Retinal pigment epithelial cell (primary cell): Measurements from ENCODE around the gene PCNX1.

Experiments
- DNase-seq: peaks from one replicate; pipeline ENCODE4 v3.0.0-alpha.2; 2010; ENCODE audit warnings: low read depth
- H3K4me3 ChIP-seq: 2 replicates; pipeline ENCODE4 v1.5.1; 2011; ENCODE audit warnings: mild to moderate bottlenecking, low read length, control low read depth, moderate library complexity
- TF ChIP-seq, protein P1 (sequence below): conservative IDR thresholded peaks from 2 replicates; pipeline ENCODE4 v1.5.1; 2011; ENCODE audit warnings: low read depth, low read length, control low read depth, inconsistent platforms

The PCNX1 gene

DNA sequence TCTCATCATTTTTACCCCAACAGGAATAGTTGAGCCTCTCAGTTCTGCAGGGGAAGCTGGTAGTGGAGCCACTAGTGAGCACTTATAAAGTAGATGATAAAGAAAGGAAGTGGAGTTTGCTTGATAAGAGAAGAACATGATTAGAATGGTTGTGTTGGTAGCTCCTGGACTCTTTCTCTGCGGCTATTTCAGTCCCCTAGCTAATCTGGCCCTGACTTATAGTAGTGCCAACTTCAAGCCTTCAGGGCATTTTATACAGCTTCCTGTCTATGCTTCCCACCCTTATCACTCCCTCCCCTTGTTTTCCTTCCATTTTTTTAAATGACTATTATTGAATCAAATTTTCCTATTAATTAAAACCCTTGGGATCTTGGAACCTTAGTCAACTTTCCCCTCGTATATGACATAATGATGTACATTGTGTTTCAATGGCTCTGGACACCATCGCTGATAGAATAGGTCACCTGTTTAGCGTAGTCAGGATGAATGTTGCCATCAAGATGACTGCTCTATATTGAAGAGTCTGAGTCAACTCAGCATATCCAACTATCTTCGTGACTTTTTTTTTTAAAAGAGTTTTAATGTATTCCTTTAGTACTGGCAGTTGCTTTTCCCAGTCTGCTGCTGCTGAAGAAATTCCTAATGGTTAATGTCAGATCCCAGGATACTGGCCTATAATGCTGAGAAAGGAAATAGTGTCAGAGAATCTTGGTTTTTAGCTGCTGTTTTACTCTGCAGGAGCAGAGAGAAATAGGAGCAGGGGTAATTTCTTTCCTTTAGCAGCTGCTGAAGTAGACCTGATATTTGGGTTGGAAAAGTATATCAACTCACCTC is 16.2 kb upstream of the PCNX1 start:
- H3K4me3 ChIP-seq, result no peak overlapping the region
- TF ChIP-seq, protein P1, sequence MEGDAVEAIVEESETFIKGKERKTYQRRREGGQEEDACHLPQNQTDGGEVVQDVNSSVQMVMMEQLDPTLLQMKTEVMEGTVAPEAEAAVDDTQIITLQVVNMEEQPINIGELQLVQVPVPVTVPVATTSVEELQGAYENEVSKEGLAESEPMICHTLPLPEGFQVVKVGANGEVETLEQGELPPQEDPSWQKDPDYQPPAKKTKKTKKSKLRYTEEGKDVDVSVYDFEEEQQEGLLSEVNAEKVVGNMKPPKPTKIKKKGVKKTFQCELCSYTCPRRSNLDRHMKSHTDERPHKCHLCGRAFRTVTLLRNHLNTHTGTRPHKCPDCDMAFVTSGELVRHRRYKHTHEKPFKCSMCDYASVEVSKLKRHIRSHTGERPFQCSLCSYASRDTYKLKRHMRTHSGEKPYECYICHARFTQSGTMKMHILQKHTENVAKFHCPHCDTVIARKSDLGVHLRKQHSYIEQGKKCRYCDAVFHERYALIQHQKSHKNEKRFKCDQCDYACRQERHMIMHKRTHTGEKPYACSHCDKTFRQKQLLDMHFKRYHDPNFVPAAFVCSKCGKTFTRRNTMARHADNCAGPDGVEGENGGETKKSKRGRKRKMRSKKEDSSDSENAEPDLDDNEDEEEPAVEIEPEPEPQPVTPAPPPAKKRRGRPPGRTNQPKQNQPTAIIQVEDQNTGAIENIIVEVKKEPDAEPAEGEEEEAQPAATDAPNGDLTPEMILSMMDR, result no peak
- DNase-seq, result no peak

DNA sequence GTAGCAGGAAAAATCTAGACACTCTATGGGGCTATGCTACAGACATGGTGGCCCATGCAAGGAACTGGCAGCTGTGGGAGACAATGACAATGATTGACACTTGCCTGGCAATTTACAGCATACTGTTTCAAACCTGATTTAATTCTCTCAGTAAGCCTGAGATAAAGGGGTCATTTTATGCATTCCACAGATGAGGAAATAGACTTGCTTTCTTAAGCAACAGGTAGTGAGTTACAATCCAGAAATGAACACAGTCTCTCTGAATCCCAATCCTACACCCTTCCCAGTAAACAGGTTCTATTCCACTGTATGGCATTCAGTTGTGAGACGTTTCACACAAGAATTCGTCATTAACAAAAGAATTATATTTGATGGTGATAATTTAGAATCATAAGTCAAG is 15.5 kb upstream of the PCNX1 start:
- TF ChIP-seq, protein P1, result no peak
- no peak for DNase-seq
- H3K4me3 ChIP-seq, result no peak overlapping the region

DNA sequence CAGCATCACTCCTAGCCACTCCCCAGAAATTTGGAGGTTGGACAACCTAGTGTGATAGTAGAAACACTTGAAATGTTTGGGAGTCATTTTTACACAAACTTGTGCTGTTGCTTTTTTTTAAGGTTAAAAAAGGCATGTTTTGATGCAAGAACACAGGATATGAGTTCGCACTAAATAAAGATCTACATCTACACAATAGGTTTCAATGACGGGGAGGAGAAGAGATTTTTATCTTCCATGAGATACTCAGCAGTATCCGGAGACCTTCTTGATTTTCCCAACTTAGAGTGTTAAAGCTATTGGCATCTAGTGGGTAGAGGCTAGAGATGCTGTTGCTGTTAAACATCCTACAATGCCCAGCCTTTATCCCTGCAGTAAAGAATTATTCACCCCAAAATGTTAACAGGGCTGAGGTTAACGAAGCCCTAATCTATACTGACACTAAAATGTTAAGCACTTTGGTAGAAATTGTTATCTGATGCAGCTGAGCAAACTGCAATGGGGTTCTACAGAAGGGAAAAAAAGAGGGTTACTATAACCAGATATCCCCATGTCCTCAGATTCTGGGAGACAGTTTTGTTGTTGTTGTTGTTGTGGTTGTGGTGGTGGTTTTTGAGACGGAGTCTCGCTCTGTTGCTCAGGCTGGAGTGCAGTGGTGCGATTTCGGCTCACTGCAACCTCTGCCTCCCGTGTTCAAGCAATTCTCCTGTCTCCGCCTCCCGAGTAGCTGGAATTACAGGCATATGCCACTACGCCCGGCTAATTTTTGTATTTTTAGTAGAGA is 14.0 kb upstream of the PCNX1 start:
- H3K4me3 ChIP-seq, result no peak overlapping the region
- TF ChIP-seq, protein P1, result no peak
- no peak for DNase-seq

DNA sequence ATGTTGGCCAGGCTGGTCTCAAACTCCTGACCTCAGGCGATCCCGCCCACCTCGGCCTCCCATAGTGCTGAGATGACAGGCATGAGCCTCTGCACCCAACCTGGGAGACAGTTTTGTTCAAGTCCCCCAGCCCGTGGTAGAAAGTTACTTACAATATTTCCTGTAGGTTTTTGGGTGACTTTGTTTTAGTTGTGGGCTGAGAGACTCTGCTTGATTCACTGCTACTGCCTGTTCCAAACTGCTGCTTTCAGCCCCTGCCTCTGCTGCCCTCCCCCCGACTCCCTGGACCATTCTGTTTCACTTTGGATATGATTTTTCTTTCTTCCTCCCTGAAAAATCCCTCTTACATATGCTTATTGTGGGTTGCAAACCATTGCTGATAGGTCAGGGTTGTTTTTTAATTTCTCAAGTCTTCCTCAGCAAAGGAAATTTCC is 13.4 kb upstream of the PCNX1 start:
- no peak for DNase-seq
- H3K4me3 ChIP-seq, result no peak overlapping the region
- TF ChIP-seq, protein P1, result no peak

DNA sequence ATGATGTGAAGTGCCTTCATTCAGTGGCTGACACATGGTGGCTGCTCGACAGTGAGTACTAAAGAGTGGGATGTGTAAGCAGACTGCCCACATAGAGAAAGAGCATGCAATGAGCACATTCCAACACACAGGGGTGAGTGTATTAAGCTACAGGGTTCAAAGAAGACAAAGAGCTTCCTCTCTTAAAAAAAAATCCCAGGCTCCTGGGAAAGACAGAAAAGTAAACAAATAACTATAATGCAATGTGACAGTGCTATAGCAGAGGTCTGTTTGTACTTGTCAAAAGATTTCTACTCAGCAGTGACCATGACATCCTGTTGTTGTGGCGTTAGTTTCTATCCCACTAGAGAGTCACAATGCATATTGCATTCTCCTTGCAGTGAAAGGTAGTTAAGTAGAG is 12.4 kb upstream of the PCNX1 start:
- no peak for DNase-seq
- TF ChIP-seq, protein P1, result no peak

DNA sequence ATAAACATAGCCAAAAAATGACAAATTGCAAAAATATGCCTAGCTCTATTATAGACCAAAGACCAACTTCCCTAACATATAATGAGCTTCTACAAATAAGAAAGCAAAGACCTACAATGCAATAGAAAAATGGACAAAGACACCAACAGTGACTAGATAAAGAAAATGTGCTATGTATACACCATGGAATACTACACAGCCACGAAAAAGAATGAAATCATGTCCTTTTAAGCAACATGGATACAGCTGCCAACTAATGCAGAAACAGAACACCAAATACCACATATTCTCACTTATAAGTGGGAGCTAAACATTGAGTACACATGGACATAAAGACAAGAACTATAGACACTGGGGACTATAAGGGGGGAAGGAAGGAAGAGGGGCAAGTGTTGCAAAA is 10.9 kb upstream of the PCNX1 start:
- TF ChIP-seq, protein P1, result no peak
- DNase-seq, result no peak
- H3K4me3 ChIP-seq, result no peak overlapping the region

More for the DNA sequence above, 12.4 kb upstream of the PCNX1 start:
- no peak overlapping the region for H3K4me3 ChIP-seq
